Activated CD8-positive, alpha-beta T cell treated with anti-CD3 and anti-CD28 coated beads, Interleukin-2, amount 10 ng/mL, durations not matched to agents 7 days and 5 days (primary cell): ENCODE results near the gene KCTD20. TPM values are rescaled to one million over a fixed set of nuclear protein-coding genes. Genes with fewer than 3 reads are reported as not detected.

Source experiments
- ATAC-seq: fragments of 150-1000 bp; cut with Tn5 transposase; one replicate; pipeline ENCODE4 v1.10.0; 2021; ENCODE audit warnings: moderate library complexity
- CTCF ChIA-PET: fragments of 350-600 bp; sonication (Branson Sonifier 250); formaldehyde crosslinking; loops from one replicate; lab custom pipeline; 2021; ENCODE audit warnings: antibody characterized with exemption; lab: Charles Lee
- POLR2A ChIA-PET: fragments of 350-600 bp; sonication (Branson Sonifier 250); formaldehyde crosslinking; loops from one replicate; lab custom pipeline; 2021; ENCODE audit warnings: antibody characterized with exemption; lab: Charles Lee
- DNase-seq: peaks from one replicate; pipeline ENCODE4 v3.0.0-alpha.2; 2020
- H3K27ac Mint-ChIP-seq: one replicate; pipeline ENCODE4 v1.8.0; 2021; ENCODE audit warnings: mild to moderate bottlenecking, mixed read lengths
- H3K27me3 Mint-ChIP-seq: one replicate; pipeline ENCODE4 v1.8.0; 2021; ENCODE audit warnings: low read depth, mixed read lengths
- H3K36me3 Mint-ChIP-seq: one replicate; pipeline ENCODE4 v1.8.0; 2021; ENCODE audit warnings: low read depth, mixed read lengths
- H3K4me1 Mint-ChIP-seq: one replicate; pipeline ENCODE4 v1.8.0; 2021; ENCODE audit warnings: low read depth, mixed read lengths
- H3K4me3 Mint-ChIP-seq: one replicate; pipeline ENCODE4 v1.8.0; 2021; ENCODE audit warnings: mild to moderate bottlenecking, mixed read lengths
- H3K9me3 Mint-ChIP-seq: one replicate; pipeline ENCODE4 v1.8.0; 2022; ENCODE audit warnings: mixed read lengths; ENCODE audit not compliant: insufficient read depth
- total RNA-seq, 2 experiments: library from RNA; stranded (reverse); gene quantifications; one replicate each; pipeline ENCODE4 v1.2.3, GENCODE V29; 2021

The KCTD20 gene
- total RNA-seq, 2 experiments from 2014 or later, result 56.5 to 58.9 TPM

DNA sequence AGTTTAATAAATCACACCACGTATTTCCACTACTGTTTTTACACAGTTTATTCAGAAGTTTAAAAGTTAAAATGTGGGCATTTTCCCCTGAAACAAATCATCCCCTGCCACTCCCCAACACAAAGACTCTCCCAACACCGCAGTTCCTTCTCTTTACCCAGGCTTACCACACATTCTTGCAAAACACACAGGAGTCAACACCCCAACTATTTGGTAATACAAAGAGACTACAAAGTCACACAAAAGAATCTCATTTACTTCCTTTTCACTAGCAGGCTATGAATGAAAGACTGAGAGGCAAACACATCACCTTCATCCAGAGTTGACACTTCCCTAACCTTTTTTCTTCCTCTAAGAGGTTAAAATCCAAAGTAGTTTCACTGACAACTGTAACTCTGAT lies 51.1 kb downstream of the KCTD20 start:
- ChIA-PET CTCF (no interaction called here), POLR2A (interaction anchor here (0.7 kb wide), 1 partner anchor 44 kb away, joined by 3 read pairs; no protein-coding TSS in a partner anchor)
- no peaks in the 10 kb centered on the region for H3K9me3 Mint-ChIP-seq
- no peaks in the 10 kb centered on the region for H3K27me3 Mint-ChIP-seq
- H3K4me1 Mint-ChIP-seq, result peaks cover 6% of the 10 kb centered on the region
- H3K36me3 Mint-ChIP-seq, result peaks cover 76% of the 10 kb centered on the region
- ATAC-seq, result no peak
- H3K4me3 Mint-ChIP-seq, result no peak overlapping the region
- no peak for DNase-seq
- peak overlapping the region; percentile 5 for H3K27ac Mint-ChIP-seq

GRCh38 chr6:36495086-36495485 lies 52.3 kb downstream of the KCTD20 start:
- H3K36me3 Mint-ChIP-seq, result peaks cover 76% of the 10 kb centered on the region
- CTCF ChIA-PET, result no interaction called here

GRCh38 chr6:36499918-36500317 lies 57.1 kb downstream of the KCTD20 start:
- peaks cover 3% of the 10 kb centered on the region for H3K4me1 Mint-ChIP-seq
- POLR2A ChIA-PET, result no interaction called here
- no peak overlapping the region for H3K4me3 Mint-ChIP-seq
- CTCF ChIA-PET, result no interaction called here
- H3K27ac Mint-ChIP-seq, result no peak overlapping the region
- DNase-seq (no peak), ATAC-seq (no peak)
- peaks cover 71% of the 10 kb centered on the region for H3K36me3 Mint-ChIP-seq
- H3K27me3 Mint-ChIP-seq, result no peaks in the 10 kb centered on the region
- H3K9me3 Mint-ChIP-seq, result no peaks in the 10 kb centered on the region

More at GRCh38 chr6:36495086-36495485, 52.3 kb downstream of the KCTD20 start:
- peaks cover 6% of the 10 kb centered on the region for H3K4me1 Mint-ChIP-seq
- no peak overlapping the region for H3K4me3 Mint-ChIP-seq
- no peaks in the 10 kb centered on the region for H3K9me3 Mint-ChIP-seq
- H3K27me3 Mint-ChIP-seq, result no peaks in the 10 kb centered on the region
- H3K27ac Mint-ChIP-seq, result no peak overlapping the region
- POLR2A ChIA-PET, result no interaction called here
- DNase-seq (no peak), ATAC-seq (no peak)

DNA sequence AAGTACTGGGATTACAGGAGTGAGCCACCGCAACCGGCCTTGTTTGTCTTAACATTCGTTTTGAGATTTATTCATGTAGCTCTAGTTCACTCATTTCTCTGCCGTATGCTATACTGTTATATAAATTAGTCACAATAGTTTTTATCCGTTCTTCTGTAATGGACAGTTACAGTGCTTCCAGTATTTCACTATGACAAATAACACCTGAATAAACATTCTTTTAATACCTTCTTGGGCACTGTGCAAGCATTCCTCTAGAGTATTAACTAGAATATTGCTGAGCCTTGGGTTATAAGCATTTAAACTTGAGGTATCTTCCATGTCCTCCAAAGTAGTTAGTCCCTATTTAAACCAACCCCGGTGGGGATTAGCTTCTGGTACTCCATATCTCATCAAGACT lies 58.9 kb downstream of the KCTD20 start:
- Mint-ChIP-seq H3K27me3 (no peaks in the 10 kb centered on the region), H3K4me3 (no peak overlapping the region), H3K36me3 (peaks cover 72% of the 10 kb centered on the region), H3K9me3 (no peaks in the 10 kb centered on the region), H3K4me1 (peaks cover 11% of the 10 kb centered on the region), H3K27ac (no peak overlapping the region)
- DNase-seq (no peak), ATAC-seq (no peak)
- ChIA-PET POLR2A (no interaction called here), CTCF (no interaction called here)

- Mint-ChIP-seq H3K27ac (no peak overlapping the region), H3K27me3 (no peaks in the 10 kb centered on the region), H3K4me1 (peaks cover 15% of the 10 kb centered on the region), H3K4me3 (no peak overlapping the region), H3K36me3 (peaks cover 68% of the 10 kb centered on the region), H3K9me3 (no peaks in the 10 kb centered on the region)
- ChIA-PET CTCF (interaction anchor here (0.8 kb wide), 1 partner anchor 15 kb away, joined by 3 read pairs; no protein-coding TSS in a partner anchor), POLR2A (interaction anchor here (0.6 kb wide), 2 partner anchors 44 to 92 kb away, joined by 4 read pairs; no protein-coding TSS in a partner anchor)
- ATAC-seq (no peak), DNase-seq (no peak)
These were observed 61.4 kb downstream of the KCTD20 start for GRCh38 chr6:36504181-36504580.

GRCh38 chr6:36504982-36505381 lies 62.2 kb downstream of the KCTD20 start:
- Mint-ChIP-seq H3K9me3 (no peaks in the 10 kb centered on the region), H3K4me3 (no peak overlapping the region), H3K27ac (no peak overlapping the region), H3K36me3 (peaks cover 68% of the 10 kb centered on the region), H3K27me3 (no peaks in the 10 kb centered on the region), H3K4me1 (peaks cover 15% of the 10 kb centered on the region)
- ATAC-seq, result no peak
- POLR2A ChIA-PET, result no interaction called here
- no peak for DNase-seq
- CTCF ChIA-PET, result no interaction called here

DNA sequence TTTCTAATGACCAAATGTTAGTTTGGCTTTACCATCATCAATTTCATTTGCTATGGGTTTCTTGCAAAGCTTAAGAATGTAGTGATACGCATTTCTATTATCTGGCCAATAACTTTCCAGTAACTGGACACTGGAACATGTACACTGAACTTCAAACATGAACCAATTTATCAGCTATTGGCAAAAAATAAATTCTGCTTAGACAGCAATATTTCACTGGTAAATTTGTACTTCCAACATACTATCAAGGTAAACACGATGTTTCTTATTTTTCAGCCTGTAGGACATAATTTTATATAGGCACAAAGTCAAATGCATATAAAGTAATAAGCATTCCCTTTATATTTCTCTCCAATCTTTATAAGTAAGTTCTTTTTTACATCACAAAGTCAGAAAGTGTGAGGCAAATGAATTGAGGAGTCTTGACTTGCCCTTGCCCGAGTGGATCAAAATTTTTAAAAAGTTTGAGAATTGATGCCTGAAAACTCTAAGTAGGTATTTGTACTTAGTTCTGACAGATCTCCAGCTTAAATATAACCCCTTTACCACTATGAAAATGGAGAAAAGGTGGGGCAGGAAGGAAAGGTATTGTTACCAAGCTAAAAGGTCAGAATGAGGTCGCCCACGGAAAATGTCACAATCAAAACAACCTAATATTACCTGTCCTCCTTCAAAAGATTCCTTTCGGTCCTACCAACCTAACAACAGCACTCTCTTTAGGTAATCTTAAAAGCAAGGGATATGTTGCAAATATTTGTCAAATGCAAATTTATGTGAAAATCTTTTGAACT lies 63.1 kb downstream of the KCTD20 start:
- peaks cover 75% of the 10 kb centered on the region for H3K36me3 Mint-ChIP-seq
- CTCF ChIA-PET, result interaction anchor here (0.7 to 1.4 kb wide), 2 partner anchors 11 to 83 kb away, joined by 3 to 4 read pairs; no protein-coding TSS in a partner anchor
- no peaks in the 10 kb centered on the region for H3K27me3 Mint-ChIP-seq
- no peak for ATAC-seq
- H3K9me3 Mint-ChIP-seq, result no peaks in the 10 kb centered on the region
- POLR2A ChIA-PET, result no interaction called here
- no peak overlapping the region for H3K4me3 Mint-ChIP-seq
- DNase-seq, result no peak
- H3K4me1 Mint-ChIP-seq, result peaks cover 15% of the 10 kb centered on the region
- H3K27ac Mint-ChIP-seq, result peak overlapping the region; percentile 3

GRCh38 chr6:36506611-36507010 lies 63.8 kb downstream of the KCTD20 start:
- no peak overlapping the region for H3K27ac Mint-ChIP-seq
- DNase-seq, result no peak
- ATAC-seq, result no peak
- H3K9me3 Mint-ChIP-seq, result no peaks in the 10 kb centered on the region
- H3K4me3 Mint-ChIP-seq, result no peak overlapping the region
- H3K4me1 Mint-ChIP-seq, result peaks cover 15% of the 10 kb centered on the region
- H3K27me3 Mint-ChIP-seq, result no peaks in the 10 kb centered on the region
- POLR2A ChIA-PET, result no interaction called here
- H3K36me3 Mint-ChIP-seq, result peaks cover 77% of the 10 kb centered on the region
- CTCF ChIA-PET, result interaction anchor here (1.4 kb wide), 1 partner anchor 83 kb away, joined by 4 read pairs; no protein-coding TSS in a partner anchor

GRCh38 chr6:36508532-36508931 lies 65.7 kb downstream of the KCTD20 start:
- Mint-ChIP-seq H3K4me1 (peaks cover 15% of the 10 kb centered on the region), H3K27ac (no peak overlapping the region), H3K36me3 (peaks cover 73% of the 10 kb centered on the region), H3K27me3 (no peaks in the 10 kb centered on the region), H3K4me3 (no peak overlapping the region), H3K9me3 (no peaks in the 10 kb centered on the region)
- ATAC-seq, result no peak
- no peak for DNase-seq
- ChIA-PET CTCF (interaction anchor here (1.2 kb wide), 1 partner anchor 12 kb away, joined by 3 read pairs; no protein-coding TSS in a partner anchor), POLR2A (no interaction called here)

- Mint-ChIP-seq H3K27ac (no peak overlapping the region), H3K4me3 (no peak overlapping the region), H3K4me1 (peaks cover 22% of the 10 kb centered on the region), H3K36me3 (peaks cover 73% of the 10 kb centered on the region), H3K27me3 (no peaks in the 10 kb centered on the region), H3K9me3 (no peaks in the 10 kb centered on the region)
- DNase-seq (no peak), ATAC-seq (no peak)
- ChIA-PET POLR2A (interaction anchor here (1.0 kb wide), 1 partner anchor 14 kb away, joined by 3 read pairs; no protein-coding TSS in a partner anchor), CTCF (interaction anchor here (0.8 kb wide), 1 partner anchor 70 kb away, joined by 3 read pairs; no protein-coding TSS in a partner anchor)
These were observed 67.6 kb downstream of the KCTD20 start for GRCh38 chr6:36510365-36510764.

- no peak for DNase-seq
- Mint-ChIP-seq H3K4me3 (no peak overlapping the region), H3K27ac (peak overlapping the region; percentile 34), H3K27me3 (no peaks in the 10 kb centered on the region), H3K9me3 (no peaks in the 10 kb centered on the region), H3K4me1 (peaks cover 43% of the 10 kb centered on the region), H3K36me3 (peaks cover 68% of the 10 kb centered on the region)
- POLR2A ChIA-PET, result no interaction called here
- no peak for ATAC-seq
- CTCF ChIA-PET, result interaction anchor here (1.7 to 1.8 kb wide), 2 partner anchors 29 to 65 kb away, joined by 4 to 5 read pairs; no protein-coding TSS in a partner anchor
These were observed 72.0 kb downstream of the KCTD20 start for GRCh38 chr6:36514554-36515456.
